ENCODE data around the gene GTF2H1. TPM values are rescaled to one million over a fixed set of nuclear protein-coding genes. Genes with fewer than 3 reads are reported as not detected.
A peak's percentile ranks its signal among the peaks of the same experiment; 100 is the strongest.

The GTF2H1 gene
- total and polyA plus RNA-seq, 2 donors (not counting 1 experiment from before 2014, with no cell fraction given), result 43.7 to 71.9 TPM

GRCh38 chr11:18299721-18300120, 22.6 kb upstream of the GTF2H1 start:
- no peak for TF ChIP-seq EZH2 (IDR thresholded peaks at IDR 0.05; ENCODE audit: borderline replicate concordance, insufficient read depth, low read depth, low read length, poor library complexity, severe bottlenecking)
- TF ChIP-seq, protein P1, sequence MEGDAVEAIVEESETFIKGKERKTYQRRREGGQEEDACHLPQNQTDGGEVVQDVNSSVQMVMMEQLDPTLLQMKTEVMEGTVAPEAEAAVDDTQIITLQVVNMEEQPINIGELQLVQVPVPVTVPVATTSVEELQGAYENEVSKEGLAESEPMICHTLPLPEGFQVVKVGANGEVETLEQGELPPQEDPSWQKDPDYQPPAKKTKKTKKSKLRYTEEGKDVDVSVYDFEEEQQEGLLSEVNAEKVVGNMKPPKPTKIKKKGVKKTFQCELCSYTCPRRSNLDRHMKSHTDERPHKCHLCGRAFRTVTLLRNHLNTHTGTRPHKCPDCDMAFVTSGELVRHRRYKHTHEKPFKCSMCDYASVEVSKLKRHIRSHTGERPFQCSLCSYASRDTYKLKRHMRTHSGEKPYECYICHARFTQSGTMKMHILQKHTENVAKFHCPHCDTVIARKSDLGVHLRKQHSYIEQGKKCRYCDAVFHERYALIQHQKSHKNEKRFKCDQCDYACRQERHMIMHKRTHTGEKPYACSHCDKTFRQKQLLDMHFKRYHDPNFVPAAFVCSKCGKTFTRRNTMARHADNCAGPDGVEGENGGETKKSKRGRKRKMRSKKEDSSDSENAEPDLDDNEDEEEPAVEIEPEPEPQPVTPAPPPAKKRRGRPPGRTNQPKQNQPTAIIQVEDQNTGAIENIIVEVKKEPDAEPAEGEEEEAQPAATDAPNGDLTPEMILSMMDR (IDR thresholded peaks at IDR 0.05), result no peak
- Histone ChIP-seq H4K20me1 (ENCODE audit: control insufficient read depth, insufficient read depth, low read length, poor library complexity, severe bottlenecking) (no peaks in the 10 kb centered on the region), H3K79me2 (ENCODE audit: control insufficient read depth, insufficient read depth, low read length) (no peaks in the 10 kb centered on the region), H3K9ac (ENCODE audit: low read length) (no peak overlapping the region), H2AFZ (ENCODE audit: insufficient read depth, low read depth, low read length, poor library complexity, severe bottlenecking) (no peak overlapping the region), H3K4me3 (ENCODE audit: control extremely low read depth in 1 of 5, extremely low read depth in 1 of 5, insufficient read depth in 1 of 5, low read depth in 2 of 5, low read length in 4 of 5) (no peak overlapping the region), H3K27me3 (replicated peaks in 1 of 4; ENCODE audit: control extremely low read depth in 1 of 4, control insufficient read depth in 3 of 4, insufficient read depth in 4 of 4, low read length in 3 of 4) (no peaks in the 10 kb centered on the region), H3K9me3 (ENCODE audit: control extremely low read depth in 1 of 3, control insufficient read depth in 2 of 3, insufficient read depth in 1 of 3, low read length in 2 of 3) (no peaks in the 10 kb centered on the region), H3K36me3 (replicated peaks in 1 of 2; ENCODE audit: control extremely low read depth in 1 of 2, control insufficient read depth in 1 of 2, extremely low read depth in 1 of 2, insufficient read depth in 2 of 2, low read length in 1 of 2) (peaks cover 5 to 79% of the 10 kb centered on the region in 2 experiments), H3K4me1 (ENCODE audit: control insufficient read depth in 2 of 2, insufficient read depth in 2 of 2, low read length in 2 of 2) (no peaks in the 10 kb centered on the region), H3K27ac (ENCODE audit: low read length in 2 of 2) (peak overlapping the region in 1 of 2 donors; percentile 35), H3K4me2 (replicated peaks; ENCODE audit: low read depth, low read length, poor library complexity, severe bottlenecking) (no peak overlapping the region)
- POLR2A ChIA-PET, result no interaction called here
- no peak overlapping the region for H3K27ac Mint-ChIP-seq
- CTCF ChIA-PET, result no interaction called here
- H3K27me3 Mint-ChIP-seq, result no peaks in the 10 kb centered on the region
- H3K4me1 Mint-ChIP-seq, result no peaks in the 10 kb centered on the region
- intact Hi-C loops (cut with micrococcal nuclease), result no loop called here
- no peaks in the 10 kb centered on the region for H3K9me3 Mint-ChIP-seq (ENCODE audit: insufficient read depth)
- DNase-seq, result no peak
- no peak overlapping the region for H3K4me3 Mint-ChIP-seq
- ATAC-seq (ENCODE audit: low read depth), result no peak

DNA sequence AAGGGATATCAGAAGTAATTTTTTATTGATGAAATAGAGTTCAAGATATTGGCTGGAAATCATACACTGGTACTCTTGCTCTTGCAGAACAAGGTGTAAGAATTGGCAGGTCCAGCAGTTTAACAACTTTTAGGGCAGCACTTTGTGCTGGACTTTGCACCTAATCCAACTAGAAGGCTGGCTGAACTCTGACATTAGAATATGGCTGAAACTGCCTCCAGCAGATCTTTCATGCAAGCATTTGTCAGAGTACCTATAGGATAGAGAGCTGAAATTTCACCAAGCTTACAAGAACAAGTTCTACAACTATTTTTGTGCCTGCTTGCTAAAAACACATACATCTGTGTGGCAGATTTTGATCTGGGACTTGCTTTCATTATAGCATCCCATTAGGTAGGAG, 17.6 kb upstream of the GTF2H1 start:
- no peak overlapping the region for H3K4me2 ChIP-seq (replicated peaks; ENCODE audit: low read depth, low read length, poor library complexity, severe bottlenecking)
- H3K9me3 ChIP-seq (ENCODE audit: control extremely low read depth in 1 of 3, control insufficient read depth in 2 of 3, insufficient read depth in 1 of 3, low read length in 2 of 3), result no peaks in the 10 kb centered on the region
- no peak overlapping the region for H3K27ac ChIP-seq (ENCODE audit: low read length in 2 of 2)
- no peak overlapping the region for H3K4me3 Mint-ChIP-seq
- no peaks in the 10 kb centered on the region for H3K27me3 ChIP-seq (replicated peaks in 1 of 4; ENCODE audit: control extremely low read depth in 1 of 4, control insufficient read depth in 3 of 4, insufficient read depth in 4 of 4, low read length in 3 of 4)
- DNase-seq (no peak), ATAC-seq (ENCODE audit: low read depth) (no peak)
- TF ChIP-seq, protein P1 (IDR thresholded peaks at IDR 0.05), result no peak
- no peak for TF ChIP-seq EZH2 (IDR thresholded peaks at IDR 0.05; ENCODE audit: borderline replicate concordance, insufficient read depth, low read depth, low read length, poor library complexity, severe bottlenecking)
- no peak overlapping the region for H3K9ac ChIP-seq (ENCODE audit: low read length)
- CTCF ChIA-PET, result no interaction called here
- intact Hi-C loops (cut with micrococcal nuclease), result no loop called here
- no peaks in the 10 kb centered on the region for H3K4me1 ChIP-seq (ENCODE audit: control insufficient read depth in 2 of 2, insufficient read depth in 2 of 2, low read length in 2 of 2)
- no peaks in the 10 kb centered on the region for H4K20me1 ChIP-seq (ENCODE audit: control insufficient read depth, insufficient read depth, low read length, poor library complexity, severe bottlenecking)
- H3K27ac Mint-ChIP-seq, result no peak overlapping the region
- no peaks in the 10 kb centered on the region for H3K4me1 Mint-ChIP-seq
- peaks cover 5% of the 10 kb centered on the region for H3K79me2 ChIP-seq (ENCODE audit: control insufficient read depth, insufficient read depth, low read length)
- H3K27me3 Mint-ChIP-seq, result no peaks in the 10 kb centered on the region
- H3K4me3 ChIP-seq (ENCODE audit: control extremely low read depth in 1 of 5, extremely low read depth in 1 of 5, insufficient read depth in 1 of 5, low read depth in 2 of 5, low read length in 4 of 5), result no peak overlapping the region
- POLR2A ChIA-PET, result no interaction called here
- H3K9me3 Mint-ChIP-seq (ENCODE audit: insufficient read depth), result no peaks in the 10 kb centered on the region
- H3K36me3 ChIP-seq (replicated peaks in 1 of 2; ENCODE audit: control extremely low read depth in 1 of 2, control insufficient read depth in 1 of 2, extremely low read depth in 1 of 2, insufficient read depth in 2 of 2, low read length in 1 of 2), result peaks cover 6 to 85% of the 10 kb centered on the region in 2 experiments
- H2AFZ ChIP-seq (ENCODE audit: insufficient read depth, low read depth, low read length, poor library complexity, severe bottlenecking), result no peak overlapping the region
